Glutamatergic neuron (in vitro differentiated cells): ENCODE results near the gene RNF222. TPM values are rescaled to one million over a fixed set of nuclear protein-coding genes. Genes with fewer than 3 reads are reported as not detected.

ENCODE experiments used
- DNase-seq: peaks from one replicate; pipeline ENCODE4 v3.0.0; 2022
- H3K27ac Mint-ChIP-seq: one replicate; pipeline ENCODE4 v1.8.0; 2020; ENCODE audit warnings: mild to moderate bottlenecking, mixed read lengths, inconsistent platforms; ENCODE audit not compliant: unreplicated experiment
- H3K27me3 Mint-ChIP-seq: one replicate; pipeline ENCODE4 v1.8.0; 2020; ENCODE audit warnings: mild to moderate bottlenecking, moderate library complexity, mixed read lengths, inconsistent platforms; ENCODE audit not compliant: unreplicated experiment
- H3K36me3 Mint-ChIP-seq: one replicate; pipeline ENCODE4 v1.8.0; 2020; ENCODE audit warnings: mild to moderate bottlenecking, mixed read lengths, inconsistent platforms; ENCODE audit not compliant: unreplicated experiment
- H3K4me1 Mint-ChIP-seq: one replicate; pipeline ENCODE4 v1.8.0; 2020; ENCODE audit warnings: mild to moderate bottlenecking, low read depth, mixed read lengths, inconsistent platforms; ENCODE audit not compliant: unreplicated experiment
- H3K4me3 Mint-ChIP-seq: one replicate; pipeline ENCODE4 v1.8.0; 2020; ENCODE audit warnings: mild to moderate bottlenecking, mixed read lengths, inconsistent platforms; ENCODE audit not compliant: unreplicated experiment
- H3K9me3 Mint-ChIP-seq: one replicate; pipeline ENCODE4 v1.8.0; 2020; ENCODE audit warnings: mild to moderate bottlenecking, moderate library complexity, mixed read lengths, inconsistent platforms; ENCODE audit not compliant: unreplicated experiment
- total RNA-seq: library from RNA; stranded (reverse); fragmentation: NEBNext Ultra II Directional; extraction: Animal tissue kit (Norgen Biotek cat#: 25700); gene quantifications from one replicate; pipeline ENCODE4 v1.2.1, GENCODE V29; 2021; ENCODE audit not compliant: unreplicated experiment
- TF ChIP-seq, protein P1 (sequence below): fragments of 200-600 bp; sonication (generic); IDR thresholded peaks from one replicate; pipeline ENCODE4 v1.5.0; 2021; ENCODE audit not compliant: partially characterized antibody, unreplicated experiment

RNF222 gene
- total RNA-seq, 1 donor from 2014 or later: not detected

DNA sequence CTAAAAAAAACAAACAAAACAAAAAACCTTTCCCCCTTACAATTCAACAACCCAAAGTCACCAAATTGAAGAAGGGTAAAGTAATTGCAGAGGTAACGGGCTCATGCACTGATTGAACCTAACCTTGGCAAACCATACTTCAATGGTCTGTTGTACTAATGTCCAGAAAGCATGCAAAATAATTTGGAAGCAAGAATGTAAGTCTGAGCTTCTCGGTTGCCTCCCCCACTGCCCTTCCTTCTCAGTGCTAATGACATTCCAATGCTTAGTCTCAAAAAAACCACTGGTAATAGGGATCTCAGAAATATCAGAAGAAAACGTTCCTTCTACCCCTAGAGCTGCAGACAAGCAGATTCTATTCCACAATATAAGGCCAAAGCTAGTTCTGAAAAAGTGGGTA is 36.9 kb downstream of the RNF222 start:
- peaks cover 25% of the 10 kb centered on the region for H3K4me1 Mint-ChIP-seq
- no peaks in the 10 kb centered on the region for H3K36me3 Mint-ChIP-seq
- peak overlapping the region; percentile 80 for H3K27ac Mint-ChIP-seq
- no peak overlapping the region for H3K4me3 Mint-ChIP-seq
- H3K9me3 Mint-ChIP-seq: peaks cover 2% of the 10 kb centered on the region
- TF ChIP-seq, protein P1, sequence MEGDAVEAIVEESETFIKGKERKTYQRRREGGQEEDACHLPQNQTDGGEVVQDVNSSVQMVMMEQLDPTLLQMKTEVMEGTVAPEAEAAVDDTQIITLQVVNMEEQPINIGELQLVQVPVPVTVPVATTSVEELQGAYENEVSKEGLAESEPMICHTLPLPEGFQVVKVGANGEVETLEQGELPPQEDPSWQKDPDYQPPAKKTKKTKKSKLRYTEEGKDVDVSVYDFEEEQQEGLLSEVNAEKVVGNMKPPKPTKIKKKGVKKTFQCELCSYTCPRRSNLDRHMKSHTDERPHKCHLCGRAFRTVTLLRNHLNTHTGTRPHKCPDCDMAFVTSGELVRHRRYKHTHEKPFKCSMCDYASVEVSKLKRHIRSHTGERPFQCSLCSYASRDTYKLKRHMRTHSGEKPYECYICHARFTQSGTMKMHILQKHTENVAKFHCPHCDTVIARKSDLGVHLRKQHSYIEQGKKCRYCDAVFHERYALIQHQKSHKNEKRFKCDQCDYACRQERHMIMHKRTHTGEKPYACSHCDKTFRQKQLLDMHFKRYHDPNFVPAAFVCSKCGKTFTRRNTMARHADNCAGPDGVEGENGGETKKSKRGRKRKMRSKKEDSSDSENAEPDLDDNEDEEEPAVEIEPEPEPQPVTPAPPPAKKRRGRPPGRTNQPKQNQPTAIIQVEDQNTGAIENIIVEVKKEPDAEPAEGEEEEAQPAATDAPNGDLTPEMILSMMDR: no peak
- no peak for DNase-seq
- no peaks in the 10 kb centered on the region for H3K27me3 Mint-ChIP-seq

DNA sequence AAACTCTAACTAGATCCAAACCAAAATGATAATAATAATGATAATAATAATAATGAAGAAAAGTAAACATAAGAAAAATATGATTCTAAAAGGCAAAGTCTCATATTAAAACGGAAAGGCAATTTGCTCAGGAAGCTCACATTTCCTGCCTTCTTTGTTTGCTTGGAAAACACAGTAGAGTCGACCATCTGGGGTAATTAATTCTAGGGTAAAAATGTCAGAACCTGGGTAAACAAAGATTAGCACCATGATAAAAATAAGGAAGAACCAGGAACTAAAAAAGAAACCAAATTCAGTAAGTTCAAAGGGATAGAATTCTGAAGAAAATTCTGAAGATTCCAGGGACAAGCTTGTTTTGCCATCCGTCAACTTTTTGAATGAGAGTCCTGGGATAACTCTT is 37.4 kb downstream of the RNF222 start:
- Mint-ChIP-seq H3K27me3 (no peaks in the 10 kb centered on the region), H3K4me1 (peaks cover 25% of the 10 kb centered on the region), H3K9me3 (no peaks in the 10 kb centered on the region), H3K4me3 (peak overlapping the region; percentile 44), H3K27ac (peak overlapping the region; percentile 80), H3K36me3 (no peaks in the 10 kb centered on the region)
- TF ChIP-seq, protein P1: no peak
- DNase-seq: no peak

DNA sequence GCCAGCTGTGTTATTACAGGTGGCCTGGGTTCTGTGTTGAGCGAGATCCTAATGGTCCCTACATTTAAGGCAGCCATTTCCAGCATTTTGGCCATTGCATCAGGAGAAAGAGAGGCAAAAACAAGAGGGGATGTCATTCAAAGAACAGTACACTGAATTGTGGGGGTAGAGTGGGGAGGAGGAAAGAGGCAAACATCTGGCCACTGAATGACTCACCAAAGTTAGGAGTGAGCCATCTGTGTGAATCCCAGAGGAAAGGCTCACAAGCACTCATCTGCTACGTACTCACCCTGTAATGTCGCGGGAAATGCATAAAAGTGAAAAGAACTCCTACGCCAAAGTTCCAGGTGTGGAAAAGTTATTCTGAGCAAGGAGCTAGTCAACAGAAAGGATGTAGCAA is 37.9 kb downstream of the RNF222 start:
- TF ChIP-seq, protein P1: no peak
- peaks cover 25% of the 10 kb centered on the region for H3K4me1 Mint-ChIP-seq
- H3K27me3 Mint-ChIP-seq: no peaks in the 10 kb centered on the region
- DNase-seq: no peak
- no peaks in the 10 kb centered on the region for H3K36me3 Mint-ChIP-seq
- H3K4me3 Mint-ChIP-seq: peak overlapping the region; percentile 72
- no peaks in the 10 kb centered on the region for H3K9me3 Mint-ChIP-seq
- peak overlapping the region; percentile 92 for H3K27ac Mint-ChIP-seq

DNA sequence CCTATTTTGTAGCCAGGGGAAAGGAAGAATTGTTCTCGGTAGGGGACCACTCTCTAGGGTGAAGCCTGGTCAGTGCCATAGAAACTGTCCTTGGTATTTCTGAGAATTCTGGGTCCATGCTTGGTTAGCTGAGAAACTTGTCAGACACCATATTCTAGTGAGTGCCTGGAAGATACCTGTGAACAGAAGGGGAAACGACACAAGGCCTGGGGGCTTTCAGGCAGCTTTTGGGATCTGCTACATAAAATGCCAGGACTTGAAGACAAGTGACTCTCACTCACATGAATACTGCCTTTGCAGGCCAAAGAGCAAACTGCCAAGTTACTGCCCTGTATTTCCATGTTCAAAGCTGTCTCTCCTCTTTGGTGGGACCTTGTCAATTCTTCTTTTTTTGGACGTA is 39.7 kb downstream of the RNF222 start:
- Mint-ChIP-seq H3K27me3 (no peaks in the 10 kb centered on the region), H3K9me3 (no peaks in the 10 kb centered on the region), H3K4me3 (no peak overlapping the region), H3K27ac (no peak overlapping the region), H3K4me1 (peaks cover 25% of the 10 kb centered on the region), H3K36me3 (no peaks in the 10 kb centered on the region)
- no peak for DNase-seq
- TF ChIP-seq, protein P1: no peak

DNA sequence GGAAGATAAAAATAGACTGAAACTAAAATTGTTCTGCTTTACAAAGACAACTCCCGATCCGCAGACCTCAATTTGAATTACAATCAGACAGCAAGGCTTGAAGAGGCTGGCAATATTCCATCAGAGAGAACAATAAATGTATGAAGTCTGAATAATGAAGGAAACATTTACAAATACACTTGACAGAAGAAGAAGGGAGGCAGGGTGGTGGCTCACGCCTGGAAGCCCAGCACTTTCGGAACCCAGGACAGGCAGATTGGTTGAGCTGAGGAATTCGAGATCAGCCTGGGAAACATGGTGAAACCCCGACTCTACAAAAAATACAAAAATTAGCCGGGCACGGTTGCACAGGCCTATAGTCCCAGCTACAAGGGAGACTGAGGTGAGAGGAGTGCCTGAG is 43.4 kb downstream of the RNF222 start:
- DNase-seq: no peak
- no peak overlapping the region for H3K27ac Mint-ChIP-seq
- H3K36me3 Mint-ChIP-seq: no peaks in the 10 kb centered on the region
- H3K9me3 Mint-ChIP-seq: no peaks in the 10 kb centered on the region
- TF ChIP-seq, protein P1: no peak
- no peaks in the 10 kb centered on the region for H3K27me3 Mint-ChIP-seq
- peaks cover 8% of the 10 kb centered on the region for H3K4me1 Mint-ChIP-seq
- H3K4me3 Mint-ChIP-seq: no peak overlapping the region
